Epidermal melanocyte (primary cell): ENCODE results near the gene DNAH1.
A peak's percentile ranks its signal among the peaks of the same experiment; 100 is the strongest.

Source experiments
- DNase-seq: peaks from one replicate; pipeline ENCODE4 v3.0.0; 2011; ENCODE audit warnings: low spot score; ENCODE audit not compliant: insufficient read length

The DNAH1 gene

DNA sequence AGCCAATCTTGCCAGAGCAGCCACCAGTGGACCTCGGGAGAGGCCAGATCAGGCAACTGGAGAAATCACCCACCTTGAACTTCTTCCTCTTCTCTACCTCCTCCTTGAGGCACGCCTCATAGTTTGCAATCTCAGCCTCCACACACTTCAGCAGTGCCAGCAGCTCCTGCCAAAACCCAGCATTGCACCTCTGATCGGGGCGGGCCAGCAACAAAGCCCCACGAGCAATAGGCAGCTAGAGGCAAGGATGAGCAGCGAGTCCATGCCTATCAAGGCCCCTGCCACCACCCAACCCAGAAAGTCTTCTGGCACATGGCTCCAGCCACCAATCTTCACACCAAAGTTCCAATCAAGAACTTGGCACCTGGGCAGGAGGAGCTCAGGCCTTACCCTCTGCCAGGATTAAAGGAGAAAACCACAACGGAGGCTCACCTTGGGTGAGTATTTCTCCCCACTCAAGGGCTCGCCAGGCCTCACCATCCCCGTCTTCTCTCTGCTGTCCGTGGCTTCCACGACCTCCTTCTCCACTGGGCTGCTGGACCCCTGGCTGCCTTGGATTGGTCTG is 86.7 kb downstream of the DNAH1 start:
- DNase-seq: no peak

DNA sequence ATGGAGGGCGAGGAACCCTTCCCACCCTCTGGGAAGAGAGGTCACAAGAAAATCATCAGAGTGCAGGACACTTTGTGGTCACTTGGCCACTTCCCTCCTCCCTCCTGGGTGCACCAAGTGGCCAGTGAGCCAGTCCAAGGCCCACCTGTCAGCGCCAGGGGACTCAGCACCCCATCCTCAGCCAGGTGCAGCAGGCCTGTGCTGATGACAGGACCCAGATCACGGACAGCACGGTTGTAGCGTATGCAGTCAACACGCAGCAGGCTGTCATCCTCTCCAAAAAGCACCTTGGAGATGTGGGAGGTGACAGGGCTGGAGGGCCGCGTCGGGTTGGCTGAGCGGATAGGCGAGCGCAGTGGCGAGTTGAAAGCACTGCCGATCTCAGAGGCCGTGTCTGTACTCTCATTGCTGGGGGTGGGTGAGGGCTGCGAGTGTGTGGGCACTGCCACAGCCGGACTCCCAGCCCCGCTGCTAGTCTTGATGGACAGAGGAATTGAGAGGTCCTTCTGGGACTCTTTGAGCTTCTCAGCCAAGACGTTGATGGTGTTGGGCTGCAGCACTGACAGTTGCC is 87.2 kb downstream of the DNAH1 start:
- no peak for DNase-seq

DNA sequence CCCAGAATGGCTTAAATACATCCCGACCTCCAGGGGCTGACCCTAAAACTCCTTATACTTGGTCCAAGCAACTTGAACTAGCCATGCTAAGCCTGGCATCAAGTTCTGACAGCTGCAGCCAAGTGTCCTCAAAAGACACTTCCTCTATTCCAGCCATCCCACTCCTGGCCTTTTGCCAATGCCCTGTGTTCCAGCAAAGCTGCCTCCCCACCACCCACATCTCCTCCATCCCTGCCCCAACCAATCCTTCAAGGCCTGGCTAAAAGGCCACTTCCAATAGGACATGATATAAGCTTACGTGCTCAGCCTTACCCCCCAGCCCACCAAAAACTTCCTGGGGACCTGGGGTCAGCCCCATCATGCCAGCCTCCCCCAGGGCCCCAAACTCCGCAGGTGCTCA is 87.8 kb downstream of the DNAH1 start:
- no peak for DNase-seq

DNA sequence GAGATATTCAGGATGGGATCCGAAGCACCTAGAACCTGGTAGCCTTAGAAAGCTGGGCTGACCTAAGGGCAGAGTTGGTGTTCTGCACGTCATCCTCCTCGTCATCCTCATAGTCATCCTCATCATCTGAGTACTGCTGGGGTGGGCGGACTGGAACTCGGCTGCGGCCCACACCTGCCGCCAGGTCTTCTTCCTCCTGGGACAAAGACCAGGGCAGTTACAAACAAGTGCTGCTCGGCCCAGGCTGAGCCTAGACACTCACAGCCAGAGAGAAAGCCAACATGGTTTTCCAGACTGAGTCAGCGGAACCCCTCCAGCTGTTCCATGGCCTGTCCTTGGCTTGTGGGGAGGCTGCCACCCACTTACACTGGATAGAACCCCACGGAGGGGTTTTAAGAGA is 88.3 kb downstream of the DNAH1 start:
- no peak for DNase-seq

DNA sequence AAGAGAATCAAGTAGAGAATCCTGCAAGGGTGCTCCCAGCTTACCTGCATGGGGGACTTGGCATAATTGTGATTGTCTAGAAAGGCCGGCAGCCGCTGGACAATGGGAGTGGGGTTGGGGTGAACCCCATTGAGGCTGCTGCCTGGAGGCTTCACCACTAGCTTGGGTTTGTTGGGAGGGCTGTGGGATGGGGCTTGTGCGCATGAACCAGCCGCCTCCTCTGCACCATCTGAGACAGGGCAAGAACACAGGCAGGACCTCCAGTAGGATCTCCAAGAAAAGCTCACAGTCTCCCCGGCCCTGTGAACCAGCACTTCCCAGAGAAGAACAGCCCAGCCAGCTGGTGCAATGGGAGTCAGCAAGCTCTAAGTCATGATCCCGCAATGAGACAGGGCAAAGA is 88.9 kb downstream of the DNAH1 start:
- DNase-seq: no peak

DNA sequence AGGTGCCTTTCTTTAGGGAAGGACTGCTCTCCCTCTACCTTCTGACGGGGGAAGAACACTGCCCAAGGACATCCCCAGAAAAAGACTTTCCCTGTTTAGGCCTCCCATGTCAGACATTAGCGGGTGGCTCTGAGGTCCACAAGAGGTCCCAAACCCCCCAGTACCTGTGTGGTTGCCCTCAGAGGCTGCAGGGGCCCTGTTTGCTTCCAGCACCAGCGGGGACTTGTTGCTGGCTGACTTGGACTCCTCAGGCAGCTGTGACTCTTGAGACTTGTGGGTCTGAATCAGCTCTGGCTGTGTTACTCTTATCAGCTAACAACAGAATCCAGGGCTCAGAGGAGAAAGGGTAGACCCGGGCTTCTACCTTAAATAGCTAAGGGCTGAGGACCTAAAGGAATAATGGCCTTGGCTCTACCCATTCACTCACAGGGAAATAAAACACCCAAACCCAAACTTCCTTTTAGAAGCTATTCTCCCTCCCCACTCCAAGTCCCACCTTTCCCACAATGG is 89.5 kb downstream of the DNAH1 start:
- DNase-seq: no peak

DNA sequence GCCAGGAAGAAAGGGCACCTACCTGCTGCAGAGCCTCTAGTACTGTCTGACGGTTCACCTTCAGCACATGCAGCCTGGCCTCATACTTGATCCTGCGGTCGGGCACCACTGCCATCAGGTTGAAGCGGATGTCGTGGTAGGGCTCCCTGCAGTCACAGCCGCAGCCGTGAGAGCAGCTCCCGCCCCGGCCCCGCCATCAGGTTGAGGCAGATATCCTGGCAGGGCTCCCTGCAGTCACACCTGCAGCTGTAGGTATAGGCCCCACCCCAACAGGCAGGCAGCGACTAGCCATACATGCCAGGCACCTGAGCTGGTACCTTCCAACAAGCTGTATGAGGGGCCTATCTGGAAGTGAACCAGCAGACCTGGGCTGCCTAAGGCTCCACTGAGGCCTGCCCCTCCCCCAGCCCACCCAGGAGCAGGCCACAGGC is 90.1 kb downstream of the DNAH1 start:
- no peak for DNase-seq

DNA sequence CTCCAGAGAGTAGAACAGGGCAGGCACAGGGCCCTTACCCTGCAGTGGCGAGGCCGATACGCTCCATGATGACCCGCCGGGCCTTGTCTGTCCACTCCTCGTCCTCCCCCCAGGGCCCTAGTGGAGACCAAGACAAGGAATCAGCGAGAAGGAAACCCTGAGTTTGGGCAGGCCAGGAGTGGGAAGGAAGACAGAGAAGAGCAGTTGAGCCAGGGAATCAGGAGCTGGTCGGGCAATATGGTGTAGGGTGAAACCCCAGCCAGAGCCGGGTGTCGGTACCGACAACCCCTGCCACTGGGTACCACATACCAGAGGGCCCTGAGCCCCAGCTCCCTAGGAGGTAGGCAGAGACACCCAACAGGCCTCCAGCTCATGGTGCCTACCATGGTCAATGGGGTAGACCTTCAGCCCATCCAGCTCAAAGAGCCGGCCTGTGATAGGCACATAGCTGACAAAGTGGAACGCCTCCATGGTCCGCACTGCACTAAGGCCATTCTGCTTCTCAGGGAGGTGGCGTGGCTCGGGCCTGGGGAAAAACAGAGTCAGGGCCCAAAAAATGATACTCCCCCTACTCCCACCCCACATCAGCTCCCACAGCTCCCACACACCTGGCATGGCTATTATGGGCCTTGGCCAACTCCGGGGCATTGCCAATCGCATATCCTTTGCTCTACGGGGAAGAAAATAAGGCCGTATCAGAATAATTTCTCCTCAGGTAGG is 90.8 kb downstream of the DNAH1 start:
- no peak for DNase-seq

DNA sequence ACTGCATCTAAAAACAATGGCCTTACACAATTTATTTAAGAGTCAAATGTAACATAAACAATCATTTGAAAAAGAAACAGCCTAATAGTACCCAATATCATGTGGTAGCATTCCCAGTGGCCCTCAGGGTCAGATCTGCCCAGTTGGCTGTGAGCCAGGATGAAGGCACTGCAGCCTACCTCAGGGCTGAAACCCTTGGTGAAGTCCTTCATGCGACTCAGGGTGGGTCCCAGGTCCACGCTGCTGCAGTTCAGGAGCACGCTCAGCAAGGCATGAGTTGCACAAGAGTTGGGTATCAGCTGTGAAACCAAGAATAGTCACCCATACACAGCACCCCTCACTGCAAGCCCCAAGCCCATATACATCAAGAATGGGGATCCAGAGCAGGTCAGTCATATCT is 91.7 kb downstream of the DNAH1 start:
- peak; percentile 52 for DNase-seq

DNA sequence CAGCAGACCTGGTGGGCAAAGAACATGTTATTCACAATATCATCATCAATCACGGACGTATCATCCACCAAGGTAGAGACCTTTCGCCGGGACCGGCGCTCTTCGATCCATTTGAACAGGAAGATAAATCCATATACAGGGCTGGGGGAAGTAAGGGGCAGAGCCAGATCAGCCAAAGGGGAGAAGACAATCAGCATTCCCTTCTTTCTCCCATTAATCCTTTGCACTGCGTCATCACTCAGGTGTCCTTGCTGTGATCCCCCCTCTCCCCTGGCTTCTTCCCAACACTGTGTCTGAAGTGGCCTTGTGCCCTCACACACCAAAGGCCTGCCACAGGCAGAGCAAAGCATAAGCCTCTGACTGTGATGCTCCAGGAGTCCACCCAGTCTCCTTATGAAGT is 92.3 kb downstream of the DNAH1 start:
- DNase-seq: no peak

DNA sequence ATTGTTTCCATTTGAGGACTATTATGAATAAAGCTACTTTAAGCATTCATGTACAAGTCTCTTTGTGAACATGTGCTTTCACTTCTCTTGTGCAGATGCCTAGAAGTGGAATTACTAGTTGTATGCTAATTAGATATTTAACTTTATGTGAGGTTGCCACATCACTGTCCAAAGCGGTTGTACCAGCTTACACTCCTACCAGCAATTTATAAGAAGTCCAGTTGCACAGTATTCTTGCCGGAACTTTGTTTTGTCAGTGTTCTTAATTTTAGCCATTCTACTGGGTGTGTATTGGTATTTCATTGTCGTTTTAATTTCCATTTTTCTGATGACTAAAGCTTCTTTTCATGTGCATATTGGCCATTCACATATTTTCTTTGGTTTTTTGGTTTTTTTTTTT is 99.7 kb downstream of the DNAH1 start:
- no peak for DNase-seq

DNA sequence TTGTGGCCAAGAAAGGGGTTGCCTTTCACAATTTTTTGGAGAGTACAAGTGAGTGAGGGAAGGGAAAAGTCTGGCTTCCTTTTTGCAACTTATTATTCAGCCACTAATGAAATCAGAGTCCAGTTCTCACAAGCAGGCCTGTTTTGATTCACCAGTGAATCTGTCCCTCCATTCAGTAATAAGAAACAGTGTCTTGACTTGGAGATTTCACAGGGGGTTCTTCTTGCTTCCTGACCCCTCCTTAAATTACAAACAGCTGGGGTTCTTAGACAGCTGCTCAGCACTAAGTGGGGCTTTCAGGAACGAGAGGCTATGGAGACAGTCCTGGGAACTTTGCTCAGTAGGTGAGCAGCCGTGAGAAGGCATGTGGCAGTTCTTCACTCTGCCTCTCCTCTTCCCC is 104.3 kb downstream of the DNAH1 start:
- no peak for DNase-seq

DNA sequence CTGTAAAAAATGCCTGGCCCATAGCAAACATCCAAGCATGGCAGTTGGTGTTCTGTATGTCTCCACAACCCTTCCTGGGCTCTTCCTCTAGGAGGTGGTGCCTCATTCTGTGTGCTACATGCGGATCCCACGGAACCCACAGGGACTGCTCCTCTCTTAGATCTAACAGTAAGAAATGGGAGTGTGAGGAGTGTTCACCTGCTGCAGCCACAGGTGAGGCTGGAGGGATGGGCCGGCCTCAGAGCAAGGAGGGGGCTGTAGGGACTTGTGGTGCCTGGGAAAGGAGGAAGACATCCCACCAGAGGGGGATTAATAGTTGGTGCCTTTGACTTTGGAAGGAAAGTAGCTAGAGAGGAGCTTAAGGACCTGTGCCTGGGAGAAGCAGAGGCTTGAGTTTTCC is 106.5 kb downstream of the DNAH1 start:
- DNase-seq: no peak

DNA sequence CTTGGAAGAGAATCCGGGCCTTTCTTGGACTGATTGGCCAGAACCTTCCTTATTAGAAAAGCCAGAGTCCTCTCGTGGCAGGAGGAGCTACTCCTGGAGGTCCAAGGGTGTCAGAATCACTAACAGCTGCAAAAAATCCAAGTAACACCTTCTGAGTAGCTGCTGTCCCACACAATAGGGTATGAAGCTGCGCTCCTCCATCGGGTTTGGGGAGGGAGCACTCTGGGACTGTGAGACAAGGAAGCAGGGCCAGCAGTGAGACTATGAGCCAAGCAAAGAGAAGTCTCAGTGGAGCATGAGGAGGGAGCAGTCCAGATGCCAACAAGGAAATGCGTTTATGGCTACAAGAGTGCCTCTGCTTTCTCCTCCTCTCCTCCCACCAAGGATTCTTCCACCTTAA is 107.1 kb downstream of the DNAH1 start:
- no peak for DNase-seq

DNA sequence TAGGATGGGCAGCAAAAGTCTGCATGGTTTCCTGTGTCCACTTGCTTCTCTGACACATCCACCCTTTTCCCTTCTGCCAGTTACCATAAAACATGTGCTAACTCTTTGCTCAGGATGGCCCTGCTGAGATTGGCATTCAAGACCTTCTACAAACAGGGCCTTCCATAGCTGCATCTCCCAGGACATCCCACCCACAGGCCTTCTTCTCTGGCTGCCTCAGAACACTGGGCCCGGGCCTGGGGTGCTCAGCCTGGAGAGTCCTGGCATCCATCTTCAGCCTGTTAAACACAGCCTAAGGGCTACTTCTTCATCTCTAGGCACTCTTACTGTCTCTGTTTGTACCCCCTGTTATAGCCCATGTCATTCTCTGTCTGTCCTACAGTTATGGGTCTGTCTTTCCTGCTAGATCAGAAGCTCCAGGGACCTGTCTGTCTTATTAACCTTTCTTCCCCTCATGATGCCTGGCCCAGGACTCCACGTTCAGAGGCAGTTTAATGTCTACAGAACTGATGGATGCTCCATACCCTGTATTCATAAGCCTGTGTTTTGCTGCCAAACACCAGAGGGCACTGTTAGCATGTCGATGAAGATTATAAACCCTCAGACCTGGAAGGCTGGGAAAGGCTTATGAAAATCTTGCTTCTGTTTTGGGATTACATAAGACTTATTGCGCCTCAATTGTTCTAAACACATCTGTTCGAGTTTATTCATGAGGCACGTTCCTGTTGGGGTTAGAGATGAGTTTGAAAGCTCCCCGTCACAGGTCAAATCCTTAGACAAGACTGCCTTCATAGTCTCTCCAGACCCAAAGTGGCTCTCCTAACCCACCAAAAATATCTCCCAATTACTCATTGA is 112.3 kb downstream of the DNAH1 start:
- peak; percentile 83 for DNase-seq

DNA sequence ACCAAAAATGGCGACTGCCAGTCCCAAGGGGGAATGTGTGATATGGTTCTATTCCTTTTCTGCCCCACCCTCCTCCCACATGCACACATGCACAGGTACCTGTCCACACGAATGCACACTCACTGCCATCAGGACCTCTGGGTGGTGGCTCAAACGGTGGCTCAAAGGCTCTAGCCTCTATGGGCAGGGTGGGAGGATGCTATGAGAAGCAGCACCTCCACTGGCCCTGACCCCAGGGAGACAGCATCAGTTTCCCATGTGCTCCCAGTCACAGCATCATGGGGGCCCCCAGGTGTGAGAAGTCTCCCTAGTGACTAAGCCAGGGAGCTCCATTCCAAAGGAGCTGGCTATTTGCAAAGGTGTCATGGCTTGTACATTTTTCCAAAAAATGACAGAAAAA is 112.9 kb downstream of the DNAH1 start:
- DNase-seq: no peak

DNA sequence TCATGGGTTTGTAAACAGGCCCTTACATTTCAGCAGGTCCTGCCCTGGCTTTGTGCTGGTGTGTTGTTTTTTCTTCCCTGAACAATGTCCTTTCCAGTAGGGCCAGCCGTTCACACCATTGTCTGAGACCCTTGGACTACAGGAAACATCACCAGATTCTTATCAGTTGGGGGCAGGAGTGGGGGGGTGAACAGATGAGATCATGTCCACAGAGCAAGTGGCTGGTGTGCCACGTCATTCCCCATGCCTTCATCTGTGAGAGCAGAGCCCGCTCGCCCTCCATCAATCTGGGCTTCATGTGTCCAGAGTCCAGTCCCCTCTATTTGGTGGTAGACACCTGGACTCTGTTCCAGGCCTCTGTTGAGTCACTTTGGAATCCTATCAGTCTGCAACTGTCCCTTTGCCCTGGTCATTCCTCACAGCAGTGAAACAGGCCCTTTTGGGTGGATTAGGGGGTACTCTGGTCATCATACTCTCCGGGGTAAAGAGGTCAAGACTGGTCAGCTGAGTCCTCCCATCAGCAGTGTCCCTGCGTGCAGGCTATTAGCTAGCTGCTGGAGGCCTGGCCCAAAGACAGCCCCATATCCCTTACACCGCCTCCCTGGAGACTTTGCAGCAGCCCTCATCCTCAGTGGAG is 113.8 kb downstream of the DNAH1 start:
- DNase-seq: no peak

DNA sequence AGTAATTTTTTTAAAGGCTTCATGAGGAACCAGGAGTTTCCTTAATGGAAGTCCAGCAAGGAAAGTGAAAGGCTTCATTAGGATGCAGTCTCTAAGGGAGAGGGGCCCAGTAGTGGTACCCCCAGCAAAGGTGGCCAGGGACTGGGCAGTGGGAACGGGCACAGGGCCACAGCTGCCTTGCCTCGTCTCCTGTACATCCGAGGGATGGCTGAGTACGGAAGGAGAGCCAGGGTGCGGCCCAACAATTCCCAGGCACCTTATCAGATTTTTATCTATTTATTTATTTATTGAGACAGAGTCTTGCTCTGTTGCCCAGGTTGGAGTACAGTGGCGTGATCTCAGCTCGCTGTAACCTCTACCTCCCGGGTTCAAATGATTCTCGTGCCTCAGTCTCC is 114.3 kb downstream of the DNAH1 start:
- DNase-seq: no peak

DNA sequence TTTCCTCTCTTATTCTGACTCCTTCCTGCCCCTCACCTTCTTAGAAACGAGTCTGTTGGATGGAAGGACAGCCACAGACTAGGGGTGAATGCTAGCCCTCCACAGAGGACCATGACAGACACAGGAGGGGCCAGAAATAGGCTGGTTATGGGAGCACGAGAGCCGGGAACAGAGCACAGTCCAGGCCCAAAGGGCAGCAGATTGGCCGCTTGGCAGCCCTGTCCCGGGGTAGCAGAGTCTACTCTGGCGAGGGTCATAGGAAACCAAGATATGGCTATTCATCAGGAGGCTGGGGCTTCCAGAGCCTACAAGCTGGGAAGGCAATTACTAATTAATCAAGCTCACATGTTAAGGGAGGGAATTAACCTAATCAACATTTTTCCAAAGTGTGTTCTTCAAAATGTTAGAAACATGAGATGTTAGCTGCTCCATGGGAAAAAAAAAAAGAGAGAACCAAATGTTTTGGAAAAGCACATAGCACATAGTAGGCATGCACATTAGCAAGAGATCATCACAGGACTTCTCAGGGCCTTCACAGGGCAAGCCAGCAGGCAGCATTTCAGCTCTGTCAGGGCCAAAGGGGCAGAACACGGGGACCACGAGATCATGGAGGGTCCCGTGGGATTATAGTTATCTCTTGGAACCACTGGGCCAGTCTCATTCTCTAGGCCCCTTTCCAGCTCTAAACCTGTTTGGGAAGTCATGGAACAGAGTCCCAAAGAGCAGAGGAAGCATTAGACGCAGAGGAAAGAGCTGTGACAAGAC is 115.5 kb downstream of the DNAH1 start:
- DNase-seq: no peak

DNA sequence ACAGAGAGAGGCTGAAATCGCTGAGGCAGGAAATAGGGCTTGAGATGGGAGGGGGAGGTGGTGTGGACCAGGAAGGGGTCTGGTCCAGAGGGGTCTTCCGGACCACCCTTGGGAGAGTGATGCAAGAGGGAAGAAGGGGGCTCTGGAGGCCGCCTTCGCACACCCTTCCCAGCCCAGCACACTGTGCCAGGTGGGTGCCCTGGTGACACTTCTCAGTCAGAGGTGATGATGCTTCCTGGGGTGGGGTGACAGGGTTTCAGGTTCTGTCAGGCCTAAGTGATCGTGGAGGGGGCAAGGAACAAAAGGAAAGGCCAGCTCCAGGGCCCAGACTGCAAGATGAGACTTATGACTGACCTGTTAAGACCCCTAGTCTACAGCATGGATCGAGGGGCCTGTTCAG is 116.1 kb downstream of the DNAH1 start:
- no peak for DNase-seq

DNA sequence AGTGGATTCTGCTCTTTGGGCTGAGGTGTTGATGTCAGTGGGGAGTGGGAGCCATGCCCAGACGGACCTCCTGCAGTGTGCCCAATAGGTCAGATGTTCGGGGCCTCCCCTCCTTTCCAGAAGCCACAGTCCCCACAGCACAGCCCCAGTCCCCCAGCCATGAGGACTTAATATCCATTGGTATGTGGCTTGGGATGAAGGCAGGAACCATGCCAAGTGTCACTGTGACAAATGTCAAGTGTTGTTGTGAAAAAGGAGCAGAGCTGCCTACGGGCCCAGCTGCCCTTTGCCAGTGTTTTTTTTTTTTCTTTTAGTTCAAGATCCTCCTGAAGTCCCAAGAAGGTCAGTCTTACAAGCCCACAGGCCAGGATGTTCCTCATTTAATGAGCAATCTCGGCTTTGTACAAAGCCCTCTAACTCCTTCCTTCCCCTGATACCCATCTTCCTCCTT is 116.6 kb downstream of the DNAH1 start:
- no peak for DNase-seq
